LHCN-M2 (cell line): ENCODE data around the gene KNSTRN. TPM values are rescaled to one million over a fixed set of nuclear protein-coding genes. Genes with fewer than 3 reads are reported as not detected.

Experiments used
- DNase-seq: peaks from one replicate; pipeline ENCODE4 v3.0.0-alpha.2; 2012; ENCODE audit warnings: low read depth
- polyA plus RNA-seq: library from polyadenylated mRNA; unstranded; fragments of >200 nt; gene quantifications from one replicate; pipeline ENCODE4 v1.2.1, GENCODE V29; 2012; ENCODE audit warnings: missing spikeins
- total RNA-seq: library from RNA; depleted of rRNA; stranded (reverse); fragments of >200 nt; gene quantifications from 2 replicates; pipeline ENCODE4 v1.2.3, GENCODE V29; 2014; rRNA removed

KNSTRN gene
- total RNA-seq, result 121 and 125 TPM in 2 replicates
- polyA plus RNA-seq, result 38.0 TPM

DNA sequence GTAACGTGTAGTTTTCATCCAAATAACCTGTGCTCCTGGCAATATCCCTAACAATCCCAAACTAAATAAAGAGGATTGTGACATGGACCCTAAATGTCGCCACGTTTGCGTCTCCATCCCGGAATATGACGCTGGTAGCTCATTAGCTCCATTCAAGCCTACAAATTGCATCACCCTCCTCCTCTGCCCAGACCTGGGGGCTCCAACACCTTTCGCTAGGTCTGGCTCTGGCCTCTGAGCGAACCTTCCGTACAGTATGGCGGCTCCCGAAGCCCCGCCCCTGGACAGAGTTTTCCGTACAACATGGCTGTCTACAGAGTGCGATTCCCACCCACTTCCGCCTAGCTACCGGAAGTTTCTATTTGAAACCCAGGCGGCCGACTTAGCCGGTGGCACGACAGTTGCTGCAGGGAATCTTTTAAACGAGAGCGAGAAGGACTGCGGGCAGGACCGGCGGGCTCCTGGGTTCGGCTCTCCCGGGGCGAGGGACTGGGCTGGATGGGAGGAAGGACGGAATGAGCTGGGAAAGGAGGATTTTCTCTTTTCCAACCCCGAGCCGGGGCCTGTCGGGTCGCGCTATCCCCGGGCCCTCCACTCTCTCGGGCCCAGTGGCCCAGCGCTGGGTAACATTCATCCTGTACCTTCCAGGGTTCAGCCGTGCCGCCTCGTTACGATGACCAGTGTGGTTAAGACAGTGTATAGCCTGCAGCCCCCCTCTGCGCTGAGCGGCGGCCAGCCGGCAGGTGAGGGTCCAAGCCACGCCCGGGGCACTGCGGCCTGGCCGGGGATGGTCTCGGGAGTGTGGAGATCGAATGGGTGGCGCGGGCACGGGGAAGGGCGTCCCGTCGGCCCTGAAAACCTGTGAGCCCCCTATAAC is at the start of gene KNSTRN:
TSS of gene KNSTRN (plus strand) at position 142 of the 877 bp plus-strand sequence. CDS start at position 257, 115 bp downstream.
- DNase-seq, result peak; percentile 93

DNA sequence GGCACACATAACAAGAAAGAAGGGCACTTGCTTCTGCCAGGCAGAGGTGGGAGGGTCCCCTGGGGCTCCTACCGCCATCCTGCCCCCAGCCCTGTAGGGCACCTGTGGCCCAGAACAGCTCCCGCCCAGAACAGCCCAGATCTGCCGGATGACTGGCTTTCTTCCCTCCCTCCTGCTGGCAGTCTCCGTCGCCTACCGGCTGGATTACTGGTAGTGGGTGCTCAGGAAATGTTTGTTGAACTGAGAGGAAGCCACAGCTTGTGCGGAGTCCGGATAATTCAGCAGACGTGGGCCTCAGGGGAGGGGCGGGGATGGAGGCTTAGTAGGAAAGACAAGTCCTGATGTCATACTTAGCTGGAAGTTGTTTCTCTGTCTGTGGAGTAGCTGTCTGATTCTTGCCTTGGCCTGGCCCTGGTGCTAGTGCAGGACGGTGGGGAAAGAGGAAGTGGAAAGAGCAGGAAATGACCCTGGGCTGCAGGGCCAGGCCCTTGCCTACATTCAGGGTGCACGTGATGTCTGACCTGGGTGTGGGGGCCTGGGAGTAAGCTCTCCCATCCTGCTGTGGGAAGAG is 48.5 kb upstream of the KNSTRN start:
- DNase-seq, result no peak

DNA sequence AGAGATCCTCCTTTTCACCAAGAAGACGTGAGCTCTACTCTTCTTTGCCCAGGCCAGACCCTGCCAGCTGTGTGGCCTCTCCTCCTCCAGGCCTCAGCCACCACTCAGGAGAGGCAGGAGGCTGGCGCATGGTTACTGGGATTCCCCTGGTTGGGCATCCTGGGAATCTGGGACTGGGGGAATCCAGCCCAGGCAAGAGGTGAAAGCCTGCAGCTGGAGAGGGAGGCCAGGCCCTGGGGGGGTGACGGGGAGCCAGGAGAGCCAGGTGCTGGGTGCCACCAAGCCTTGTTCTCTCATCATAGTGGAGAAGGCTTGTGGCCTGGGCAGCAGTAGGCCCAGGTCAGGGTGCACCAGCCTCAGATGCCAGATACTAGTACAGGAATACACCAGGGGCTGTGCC is 48.0 kb upstream of the KNSTRN start:
- no peak for DNase-seq

- DNase-seq, result no peak
Observed at GRCh38 chr15:40334941-40335795, 47.4 kb upstream of the KNSTRN start.

DNA sequence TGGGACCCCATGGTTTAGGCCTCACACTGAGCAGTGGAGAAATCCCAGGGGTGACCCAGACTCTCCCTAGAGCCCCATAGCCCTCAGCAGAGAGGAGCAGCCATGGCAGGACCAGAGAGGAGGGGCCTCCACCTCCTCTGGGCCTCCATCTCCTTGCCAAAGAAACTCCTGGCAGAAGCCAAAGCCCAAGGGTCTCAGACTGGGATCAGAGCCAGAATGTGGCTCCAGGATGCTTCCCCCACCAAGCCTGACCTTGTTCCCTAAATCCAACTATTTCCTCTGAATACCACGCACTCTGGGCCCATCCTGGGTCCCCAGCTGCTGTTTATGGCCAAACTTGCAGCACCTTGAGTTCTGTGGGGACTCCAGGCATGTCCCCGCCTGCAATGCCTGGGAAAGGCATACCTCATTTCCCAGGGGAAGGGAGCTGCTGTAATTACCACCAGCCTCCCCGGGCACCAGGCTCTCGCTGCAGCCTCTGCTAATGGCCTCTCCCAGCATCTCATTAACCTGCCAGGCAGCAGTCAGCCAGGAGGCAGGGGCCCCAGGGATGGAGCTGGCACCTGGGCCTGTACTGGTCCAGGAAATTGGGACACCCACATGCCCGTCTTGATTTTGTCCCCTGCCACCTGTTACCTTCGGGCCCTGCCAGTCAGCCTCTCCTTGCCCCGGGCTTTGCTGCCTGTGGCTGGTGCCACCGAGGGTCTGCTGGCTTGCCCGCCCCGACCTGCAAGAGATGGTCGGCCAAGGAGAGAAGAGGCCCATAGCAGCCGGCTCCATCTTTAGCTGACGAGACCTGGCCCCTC is 46.4 kb upstream of the KNSTRN start:
- DNase-seq, result no peak

DNA sequence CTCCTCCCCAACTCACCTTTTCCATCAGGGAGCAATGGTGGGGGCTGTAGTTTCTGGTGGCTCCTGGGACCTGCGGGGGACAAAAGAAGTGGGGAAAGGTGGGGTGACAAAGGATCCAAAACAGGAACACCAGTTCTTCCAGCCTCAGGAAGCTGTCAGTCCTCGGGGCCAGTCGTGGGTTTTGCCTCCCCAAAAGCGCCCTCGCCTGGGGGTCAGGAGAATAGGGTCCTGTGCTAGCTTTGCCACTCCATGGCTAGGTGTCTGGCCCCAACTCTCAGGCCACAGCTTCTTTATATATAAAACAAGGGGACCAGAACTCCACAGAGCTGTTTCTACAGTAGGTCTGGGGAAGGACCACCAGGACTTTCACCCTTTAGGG is 45.8 kb upstream of the KNSTRN start:
- no peak for DNase-seq

DNA sequence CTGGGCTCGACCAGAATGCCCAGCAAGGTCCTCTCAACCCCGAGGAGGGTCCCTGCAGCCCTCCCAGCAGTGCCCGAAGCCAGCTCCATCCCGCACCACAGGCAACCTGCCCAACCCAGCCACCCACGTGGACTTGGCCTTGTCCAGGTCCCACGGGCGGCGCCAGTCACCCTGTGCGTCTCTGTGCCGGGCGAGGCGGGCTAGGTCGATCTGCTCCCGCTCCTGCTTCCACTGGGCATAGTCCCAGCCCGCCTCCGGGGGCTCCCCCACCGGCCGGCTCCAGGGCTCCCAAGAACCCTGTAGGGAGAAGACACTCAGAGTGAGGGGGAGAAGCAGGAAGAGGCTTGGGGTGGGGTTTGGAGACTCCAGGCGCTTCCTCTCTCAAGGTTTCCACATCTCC is 44.9 kb upstream of the KNSTRN start:
- DNase-seq, result no peak

- DNase-seq, result peak; percentile 67
Observed at GRCh38 chr15:40338041-40338657, 44.4 kb upstream of the KNSTRN start.

DNA sequence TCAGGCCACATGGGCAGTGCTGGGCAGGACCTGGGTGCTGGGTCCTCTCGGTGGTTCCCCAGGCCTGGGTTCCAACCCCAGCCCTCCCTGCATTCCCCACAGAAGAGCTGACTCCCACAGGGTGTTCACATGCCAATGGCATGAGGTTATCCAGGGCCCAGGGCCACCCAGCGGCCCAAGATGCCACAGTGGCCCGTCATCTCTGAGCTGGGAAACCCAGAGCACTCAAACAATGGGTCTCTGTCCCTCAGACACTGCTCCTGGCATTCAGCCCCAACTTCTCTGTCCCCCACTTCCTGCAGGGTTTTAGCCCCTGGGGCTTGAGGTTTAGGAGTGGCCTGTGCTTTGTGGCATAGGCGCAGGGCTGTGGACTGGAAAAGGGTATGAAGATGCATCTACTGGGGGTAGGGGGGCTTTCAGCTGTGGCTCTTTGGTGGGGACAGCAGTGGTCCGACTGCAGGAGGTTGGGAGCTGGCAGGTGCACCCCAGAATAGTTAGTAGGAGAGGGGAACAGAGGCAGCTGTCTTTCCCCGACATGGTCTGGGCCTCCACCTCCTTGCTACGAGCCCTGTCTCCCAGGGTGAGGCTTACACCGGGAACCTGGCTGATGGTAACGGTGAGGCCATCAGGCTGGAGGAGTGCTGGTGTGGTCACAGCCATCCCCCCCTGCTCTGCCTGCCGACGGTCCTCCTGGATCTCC is 43.5 kb upstream of the KNSTRN start:
- peak; percentile 83 for DNase-seq

DNA sequence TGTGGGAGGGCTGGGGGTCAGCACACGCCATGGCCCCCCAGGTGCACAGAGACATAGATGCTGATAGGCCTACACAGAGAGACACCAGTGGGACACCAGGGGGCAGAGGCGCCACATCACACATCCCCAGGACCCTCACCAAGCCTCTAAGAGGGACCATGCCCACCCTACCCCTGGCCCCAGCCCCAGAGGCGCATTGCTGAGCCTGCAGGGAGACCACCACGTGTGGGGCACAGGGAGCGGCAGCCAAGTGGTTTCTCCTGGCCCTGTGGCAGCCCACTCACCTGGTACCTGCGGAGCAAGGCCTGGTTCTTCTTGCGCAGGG is 42.9 kb upstream of the KNSTRN start:
- DNase-seq, result no peak

DNA sequence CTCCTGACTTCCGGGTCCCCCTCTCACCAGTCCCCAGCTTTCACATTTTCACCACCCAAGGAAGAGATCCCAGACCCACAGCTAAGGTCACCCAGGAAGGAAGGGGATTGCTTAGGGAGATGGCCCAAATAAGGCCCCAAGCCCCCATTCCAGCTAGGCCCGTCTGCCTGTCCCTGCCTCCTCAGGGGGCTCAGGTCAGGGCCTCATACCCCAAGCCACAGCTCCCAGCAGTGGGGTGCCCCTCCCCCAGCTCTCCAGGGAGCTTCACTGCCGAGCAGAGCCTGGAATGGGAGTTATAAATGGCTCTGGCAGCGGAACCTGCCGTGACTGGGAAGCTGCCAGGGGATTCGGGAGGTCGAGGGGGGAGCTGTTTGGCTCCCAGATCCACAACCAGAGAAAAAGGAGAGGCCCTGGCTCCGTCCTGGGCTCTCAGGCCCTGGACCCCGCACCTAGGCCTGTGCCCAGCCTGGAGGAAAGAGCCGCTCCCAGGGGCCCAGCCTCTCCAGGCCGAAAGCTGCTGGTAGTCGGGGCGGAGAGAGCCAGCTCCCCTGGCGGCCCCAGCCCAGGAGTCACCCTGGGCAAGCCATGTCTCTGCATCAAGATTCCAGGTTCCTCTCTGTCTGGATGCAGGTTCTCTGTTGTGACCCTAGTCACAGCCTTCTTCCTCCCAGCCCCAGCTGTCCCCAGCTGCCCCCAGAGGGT is 42.3 kb upstream of the KNSTRN start:
- DNase-seq, result peak; percentile 63

DNA sequence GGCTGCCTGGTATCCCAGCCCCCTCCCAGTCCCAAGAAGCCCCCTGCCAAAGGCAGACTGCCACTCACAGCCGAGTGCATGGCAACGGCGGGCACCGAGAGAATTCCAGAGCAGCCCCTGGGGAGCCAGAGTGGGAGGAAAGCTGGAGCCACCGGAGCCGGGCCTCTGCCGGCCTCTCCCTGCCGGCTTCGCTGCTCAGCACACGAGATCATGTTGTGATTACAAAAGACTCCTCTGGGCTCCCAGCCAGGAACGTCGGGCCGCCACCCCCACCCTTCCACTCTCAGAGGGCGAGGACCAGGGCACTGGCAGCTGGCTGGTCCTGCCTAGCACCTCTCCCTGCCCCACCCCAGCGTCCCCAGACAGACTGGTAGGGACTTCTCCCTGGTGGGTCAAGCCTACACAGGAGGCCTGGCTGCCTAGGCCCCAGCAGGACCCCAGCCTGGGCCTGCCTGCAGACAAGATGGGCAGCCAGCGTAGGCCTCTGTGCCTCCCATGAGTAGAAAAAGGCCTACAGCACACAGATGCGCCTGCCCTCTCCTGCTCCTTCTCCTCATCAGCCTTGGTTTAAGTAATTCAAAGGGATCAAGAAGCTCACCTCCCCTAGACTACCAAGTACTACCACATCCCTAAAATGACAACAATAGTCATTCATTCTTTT is 41.7 kb upstream of the KNSTRN start, which contains the start of gene CCDC9B:
TSS of gene CCDC9B (minus strand) at position 200 of the 661 bp plus-strand sequence. CDS start at position 80, 120 bp downstream.
- peak; percentile 89 for DNase-seq

DNA sequence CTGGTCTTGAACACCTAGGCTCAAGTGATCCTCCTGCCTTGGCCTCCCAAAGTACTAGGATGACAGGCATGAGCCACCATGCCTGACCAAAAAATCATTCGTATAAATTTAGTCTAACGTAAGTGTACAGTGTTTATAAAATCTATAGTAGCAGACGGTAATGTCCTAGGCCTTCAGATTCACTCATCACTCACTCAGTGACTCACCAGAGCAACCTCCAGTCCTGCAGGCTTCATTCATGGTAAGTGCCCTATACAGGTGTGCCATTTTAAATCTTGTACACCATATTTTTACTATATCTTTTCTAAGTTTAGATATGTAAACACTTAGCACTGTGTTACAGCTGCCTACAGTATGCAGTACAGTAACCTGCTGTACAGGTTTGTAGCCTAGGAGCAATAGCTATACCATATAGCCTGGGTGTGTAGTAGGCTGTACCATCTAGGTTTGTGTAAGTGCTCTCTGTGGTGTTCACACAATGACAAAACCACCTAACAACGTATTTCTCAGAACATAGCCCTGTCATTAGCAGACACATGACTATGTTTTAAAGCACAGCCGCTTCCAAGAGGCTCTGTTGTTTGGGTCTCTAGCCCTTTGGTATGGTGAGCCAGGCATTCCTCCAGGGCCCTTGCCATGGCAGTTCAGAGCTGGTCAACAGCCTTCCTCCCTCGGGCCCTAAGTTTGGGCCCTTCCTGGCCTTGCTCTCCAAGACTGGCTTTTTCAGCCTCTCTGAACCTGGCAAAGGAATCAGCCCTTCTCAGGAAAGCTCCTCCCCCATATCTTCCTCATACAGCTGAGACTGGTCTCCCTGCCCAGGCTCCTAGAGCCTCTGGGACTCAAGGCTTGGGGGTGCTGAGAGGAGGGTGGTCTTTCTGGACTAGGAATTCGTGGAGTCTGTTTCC is 39.9 kb upstream of the KNSTRN start:
- no peak for DNase-seq

DNA sequence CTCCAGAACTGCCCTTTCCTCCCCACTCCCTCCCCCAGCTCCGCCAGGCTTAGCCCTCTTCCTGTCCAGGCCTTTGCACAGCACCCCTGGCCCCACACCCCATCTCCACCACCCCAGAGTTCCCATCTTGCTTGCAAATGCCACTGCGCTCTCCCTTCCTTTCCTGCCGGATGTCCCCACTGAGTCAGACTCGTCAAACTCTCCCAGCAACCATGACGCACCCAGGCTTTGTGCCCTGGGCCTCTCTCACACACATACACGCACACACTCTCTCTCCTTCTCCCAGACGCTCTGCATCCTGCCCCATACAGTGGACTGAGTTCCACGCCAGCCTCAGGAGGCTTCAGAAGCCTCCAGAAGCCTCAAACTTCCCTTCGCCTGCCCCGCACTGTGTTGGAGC is 39.0 kb upstream of the KNSTRN start:
- DNase-seq, result peak; percentile 74

DNA sequence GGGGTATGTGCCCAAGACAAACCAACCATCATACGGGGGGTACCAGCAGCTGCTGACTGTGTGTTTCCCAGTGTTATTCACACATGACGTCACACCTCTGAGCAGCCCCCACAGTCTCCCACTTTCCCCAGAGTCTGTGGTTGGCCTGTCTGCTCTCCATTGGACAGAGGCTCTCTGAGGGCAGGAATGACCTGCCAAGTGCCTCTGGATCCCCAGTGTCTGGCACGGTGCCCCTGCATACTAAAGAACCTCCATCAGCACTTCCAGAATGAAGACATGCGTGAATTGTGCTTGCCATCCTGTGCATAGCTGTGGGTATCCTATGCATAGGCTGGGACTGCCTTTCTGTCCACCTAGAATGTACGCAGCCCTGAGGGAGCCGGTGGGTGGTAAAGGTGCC is 38.3 kb upstream of the KNSTRN start:
- DNase-seq, result no peak

DNA sequence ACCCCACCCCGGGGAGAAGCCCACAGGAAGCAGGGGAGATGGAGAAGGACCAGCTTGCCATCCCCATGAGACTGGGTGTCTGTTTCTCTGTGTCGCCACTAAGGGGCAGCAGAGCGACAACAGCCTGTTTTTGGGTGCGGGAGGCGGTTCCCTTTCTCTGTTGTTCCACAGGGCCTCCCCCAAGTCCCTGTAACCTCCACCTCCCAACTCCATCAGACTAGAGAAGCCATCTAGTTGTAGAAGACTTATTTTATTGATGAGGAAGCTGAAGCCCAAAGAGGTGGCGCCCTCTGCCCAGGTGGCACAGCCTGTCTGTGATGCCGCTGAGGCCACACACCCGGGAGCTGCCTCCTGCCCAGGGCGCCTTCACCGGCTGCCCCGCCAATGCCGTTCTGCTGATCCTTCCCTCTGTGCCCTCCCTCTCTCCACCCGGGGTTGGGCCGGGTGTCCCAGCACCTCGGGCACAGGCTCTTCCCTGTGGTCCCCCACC is 37.8 kb upstream of the KNSTRN start:
- peak; percentile 61 for DNase-seq

DNA sequence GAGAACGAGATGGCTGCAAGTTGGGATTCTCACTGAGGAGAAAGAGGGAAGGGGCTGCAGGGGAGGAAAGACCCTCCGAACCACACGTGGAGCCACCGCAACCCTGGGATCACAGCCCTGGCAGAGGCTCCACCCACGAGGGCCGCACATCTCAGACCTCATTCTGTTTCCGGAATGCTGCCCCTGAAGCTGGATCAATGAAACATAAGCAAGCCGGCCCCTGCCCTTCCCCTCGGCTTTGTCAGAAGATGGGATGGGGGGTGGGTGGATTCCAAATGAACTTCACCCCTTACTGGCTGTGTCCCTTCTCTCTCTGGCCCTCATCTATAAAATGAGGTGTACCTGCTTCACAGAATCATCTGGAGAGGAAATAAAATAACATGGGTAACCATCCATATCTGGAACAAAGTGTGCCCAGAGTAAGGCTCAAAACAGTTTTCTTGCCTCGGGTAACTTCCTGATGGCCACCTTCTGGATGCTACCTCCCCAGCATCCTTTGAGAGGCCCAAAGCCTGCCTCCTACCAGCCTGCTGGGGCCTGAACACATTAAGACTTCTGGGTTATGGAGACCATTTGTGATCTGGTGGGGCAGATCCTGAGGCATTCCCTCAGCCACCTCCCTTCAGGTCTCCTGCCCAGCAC is 37.2 kb upstream of the KNSTRN start:
- no peak for DNase-seq
